GM12891 (cell line): ENCODE data around the gene TATDN2.

Experiments
- PAX5 ChIP-seq: IDR thresholded peaks from 2 replicates; pipeline ENCODE4 v1.6.1; 2011; ENCODE audit warnings: low read length, moderate library complexity, mild to moderate bottlenecking; ENCODE audit not compliant: insufficient read depth, severe bottlenecking
- POLR2A ChIP-seq: IDR thresholded peaks from 2 replicates; pipeline ENCODE4 v1.6.1; 2011; ENCODE audit warnings: low read depth, low read length, control low read depth
- POLR2AphosphoS5 ChIP-seq: IDR thresholded peaks from 2 replicates; pipeline ENCODE4 v1.6.1; 2011; ENCODE audit warnings: low read depth, low read length, control low read depth
- POU2F2 ChIP-seq: IDR thresholded peaks from 2 replicates; pipeline ENCODE4 v1.6.1; 2011; ENCODE audit warnings: low read depth, mild to moderate bottlenecking, control low read depth, low read length, moderate library complexity
- SPI1 ChIP-seq: IDR thresholded peaks from 2 replicates; pipeline ENCODE4 v1.6.1; 2011; ENCODE audit warnings: low read depth, low read length, control low read depth
- TAF1 ChIP-seq: IDR thresholded peaks from 2 replicates; pipeline ENCODE4 v1.6.1; 2011; ENCODE audit warnings: low read depth, low read length, control low read depth

DNA sequence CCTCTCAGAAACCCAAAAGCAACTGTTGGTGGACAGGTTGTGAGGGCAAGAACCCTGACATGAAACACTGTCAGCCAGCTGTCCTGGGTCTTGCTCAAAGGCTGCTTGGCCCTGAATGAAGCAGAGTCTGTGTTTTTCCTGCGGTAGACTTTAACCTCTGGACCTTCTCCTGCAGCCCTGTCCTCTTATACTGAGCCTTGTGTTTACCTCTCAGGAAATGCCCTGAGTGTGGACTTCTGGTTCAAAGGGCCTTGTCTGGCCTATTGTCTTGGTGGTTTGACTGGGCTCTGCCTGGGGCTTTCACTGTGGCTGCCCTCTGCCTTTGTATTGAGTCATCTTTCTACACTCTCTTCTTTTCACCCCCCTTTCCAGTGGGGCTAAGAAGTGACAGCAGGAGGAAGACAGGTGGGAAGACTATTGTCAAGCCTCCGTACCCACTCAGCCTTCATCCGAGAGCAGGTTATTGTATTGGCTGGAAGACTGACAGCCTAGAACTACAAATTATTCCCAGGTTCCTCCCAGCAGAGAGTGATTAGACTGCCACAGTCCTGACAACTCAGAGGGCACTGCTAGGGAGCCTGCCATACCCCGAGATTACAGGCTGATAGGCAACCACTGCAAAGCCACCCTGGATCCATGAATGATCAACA, 69.2 kb downstream of the TATDN2 start:
- TF ChIP-seq POLR2AphosphoS5 = no peak
- no peak for TF ChIP-seq POLR2A
- TF ChIP-seq SPI1 = no peak
- TF ChIP-seq TAF1 = no peak
- TF ChIP-seq POU2F2 = no peak
- no peak for TF ChIP-seq PAX5
